ENCODE measurements around the gene CMTM6. TPM values are rescaled to one million over a fixed set of nuclear protein-coding genes. Genes with fewer than 3 reads are reported as not detected.

The CMTM6 gene
- total RNA-seq, 1 experiment from 2014 or later: 39.7 TPM

- POLR2A ChIA-PET: interaction anchor here (0.6 kb wide), 1 partner anchor 142 kb away, joined by 6 read pairs; no protein-coding TSS in a partner anchor
- DNase-seq: no peak
- Mint-ChIP-seq H3K27ac (ENCODE audit: unreplicated experiment) (no peak overlapping the region), H3K27me3 (ENCODE audit: insufficient read depth, unreplicated experiment) (no peaks in the 10 kb centered on the region), H3K4me1 (ENCODE audit: low read depth, unreplicated experiment) (peaks cover 15% of the 10 kb centered on the region), H3K9me3 (ENCODE audit: unreplicated experiment) (no peaks in the 10 kb centered on the region), H3K36me3 (ENCODE audit: insufficient read depth, unreplicated experiment) (peaks cover 9% of the 10 kb centered on the region), H3K4me3 (ENCODE audit: unreplicated experiment) (peak overlapping the region; percentile 98)
- Histone ChIP-seq H3K36me3 (ENCODE audit: control insufficient read depth, insufficient read depth, low read length) (no peaks in the 10 kb centered on the region), H3K4me1 (peaks cover 33% of the 10 kb centered on the region), H3K9me3 (no peaks in the 10 kb centered on the region), H3K27me3 (replicated peaks; ENCODE audit: control insufficient read depth, insufficient read depth, low read length) (no peaks in the 10 kb centered on the region), H3K4me3 (ENCODE audit: low read depth, low read length) (peak overlapping the region; percentile 67)
- TSS peak; percentile 53 for BruUV-seq (replicated peaks)
- no peak for TF ChIP-seq CTCF (IDR thresholded peaks at IDR 0.05; ENCODE audit: insufficient read depth in 1 of 2, low read depth in 1 of 2, low read length in 1 of 2, severe bottlenecking in 1 of 2, unreplicated experiment in 1 of 2)
- intact Hi-C loops (cut with micrococcal nuclease; ENCODE audit: unreplicated experiment): no loop called here
- CTCF ChIA-PET: no interaction called here
These were observed 1.5 kb downstream of the CMTM6 start for GRCh38 chr3:32500880-32501782.

GRCh38 chr3:32500231-32500630, 2.4 kb downstream of the CMTM6 start:
- Mint-ChIP-seq H3K27ac (ENCODE audit: unreplicated experiment) (no peak overlapping the region), H3K27me3 (ENCODE audit: insufficient read depth, unreplicated experiment) (no peaks in the 10 kb centered on the region)
- peaks cover 40% of the 10 kb centered on the region for H3K4me1 ChIP-seq

GRCh38 chr3:32499585-32499984, 3.1 kb downstream of the CMTM6 start:
- TF ChIP-seq CTCF (IDR thresholded peaks at IDR 0.05; ENCODE audit: insufficient read depth in 1 of 2, low read depth in 1 of 2, low read length in 1 of 2, severe bottlenecking in 1 of 2, unreplicated experiment in 1 of 2): no peak
- Histone ChIP-seq H3K4me3 (ENCODE audit: low read depth, low read length) (no peak overlapping the region), H3K9me3 (no peaks in the 10 kb centered on the region), H3K4me1 (peaks cover 43% of the 10 kb centered on the region), H3K27me3 (replicated peaks; ENCODE audit: control insufficient read depth, insufficient read depth, low read length) (no peaks in the 10 kb centered on the region), H3K36me3 (ENCODE audit: control insufficient read depth, insufficient read depth, low read length) (no peaks in the 10 kb centered on the region)
- Mint-ChIP-seq H3K9me3 (ENCODE audit: unreplicated experiment) (no peaks in the 10 kb centered on the region), H3K27me3 (ENCODE audit: insufficient read depth, unreplicated experiment) (no peaks in the 10 kb centered on the region), H3K4me3 (ENCODE audit: unreplicated experiment) (peak overlapping the region; percentile 98), H3K27ac (ENCODE audit: unreplicated experiment) (no peak overlapping the region), H3K4me1 (ENCODE audit: low read depth, unreplicated experiment) (peaks cover 15% of the 10 kb centered on the region), H3K36me3 (ENCODE audit: insufficient read depth, unreplicated experiment) (peaks cover 9% of the 10 kb centered on the region)
- DNase-seq: no peak
- ChIA-PET POLR2A (interaction anchor here (0.6 kb wide), 1 partner anchor 347 kb away, joined by 3 read pairs; no protein-coding TSS in a partner anchor), CTCF (no interaction called here)
- BruUV-seq (replicated peaks): no TSS peak
- intact Hi-C loops (cut with micrococcal nuclease; ENCODE audit: unreplicated experiment): no loop called here

More at GRCh38 chr3:32500231-32500630, 2.4 kb downstream of the CMTM6 start:
- Histone ChIP-seq H3K36me3 (ENCODE audit: control insufficient read depth, insufficient read depth, low read length) (no peaks in the 10 kb centered on the region), H3K27me3 (replicated peaks; ENCODE audit: control insufficient read depth, insufficient read depth, low read length) (no peaks in the 10 kb centered on the region), H3K4me3 (ENCODE audit: low read depth, low read length) (no peak overlapping the region), H3K9me3 (no peaks in the 10 kb centered on the region)
- H3K9me3 Mint-ChIP-seq (ENCODE audit: unreplicated experiment): no peaks in the 10 kb centered on the region
- no TSS peak for BruUV-seq (replicated peaks)
- intact Hi-C loops (cut with micrococcal nuclease; ENCODE audit: unreplicated experiment): no loop called here
- ChIA-PET POLR2A (interaction anchor here (0.6 kb wide), 1 partner anchor 347 kb away, joined by 3 read pairs; no protein-coding TSS in a partner anchor), CTCF (no interaction called here)
- peaks cover 9% of the 10 kb centered on the region for H3K36me3 Mint-ChIP-seq (ENCODE audit: insufficient read depth, unreplicated experiment)
- DNase-seq: no peak
- H3K4me1 Mint-ChIP-seq (ENCODE audit: low read depth, unreplicated experiment): peaks cover 15% of the 10 kb centered on the region
- H3K4me3 Mint-ChIP-seq (ENCODE audit: unreplicated experiment): peak overlapping the region; percentile 98
- TF ChIP-seq CTCF (IDR thresholded peaks at IDR 0.05; ENCODE audit: insufficient read depth in 1 of 2, low read depth in 1 of 2, low read length in 1 of 2, severe bottlenecking in 1 of 2, unreplicated experiment in 1 of 2): no peak
